NCI-H446 treated with DMSO at 0.1 percent for 48 hours (cell line): ENCODE measurements around the gene LAX1.

Experiments
- DNase-seq: peaks from one replicate; lab custom pipeline; 2025; lab: John Stamatoyannopoulos, UW

The LAX1 gene

GRCh38 chr1:203813581-203814341 is 48.8 kb downstream of the LAX1 start:
- no peak for DNase-seq

GRCh38 chr1:203818399-203818798 is 53.4 kb downstream of the LAX1 start:
- DNase-seq, result no peak

GRCh38 chr1:203823306-203823705 is 58.3 kb downstream of the LAX1 start:
- DNase-seq, result no peak
